H9 (cell line): ENCODE results near the gene RASSF3. TPM values are rescaled to one million over a fixed set of nuclear protein-coding genes. Genes with fewer than 3 reads are reported as not detected.

ENCODE experiments used
- DNase-seq: peaks from one replicate; pipeline ENCODE4 v3.0.0-alpha.2; 2017
- H2AFZ ChIP-seq: one replicate; pipeline ENCODE4 v1.6.1; 2013; ENCODE audit warnings: mild to moderate bottlenecking, low read length, control low read depth, moderate library complexity
- H2AK5ac ChIP-seq: 2 replicates; pipeline ENCODE4 v1.6.1; 2013; ENCODE audit warnings: low read length, control low read depth, mixed read lengths; ENCODE audit not compliant: insufficient read length
- H2BK120ac ChIP-seq: one replicate; pipeline ENCODE4 v1.6.1; 2013; ENCODE audit warnings: low read depth, mild to moderate bottlenecking, low read length, control low read depth, inconsistent platforms; ENCODE audit not compliant: poor library complexity, severe bottlenecking
- H2BK12ac ChIP-seq: 2 replicates; pipeline ENCODE4 v1.6.1; 2013; ENCODE audit warnings: low read length, control low read depth, mixed read lengths, low read depth; ENCODE audit not compliant: insufficient read length
- H2BK15ac ChIP-seq: 2 replicates; pipeline ENCODE4 v1.6.1; 2013; ENCODE audit warnings: low read depth, low read length, control low read depth
- H2BK20ac ChIP-seq: one replicate; pipeline ENCODE4 v1.6.1; 2013; ENCODE audit warnings: low read depth, mild to moderate bottlenecking, low read length, control low read depth, inconsistent platforms; ENCODE audit not compliant: poor library complexity, severe bottlenecking
- H2BK5ac ChIP-seq: 2 replicates; pipeline ENCODE4 v1.6.1; 2013; ENCODE audit warnings: low read length, control low read depth, mixed read lengths; ENCODE audit not compliant: insufficient read length
- H3K14ac ChIP-seq: 2 replicates; pipeline ENCODE4 v1.6.1; 2013; ENCODE audit warnings: low read length, control low read depth; ENCODE audit not compliant: insufficient read depth
- H3K18ac ChIP-seq: 2 replicates; pipeline ENCODE4 v1.6.1; 2013; ENCODE audit warnings: low read depth, mild to moderate bottlenecking, mixed read lengths, low read length, control low read depth; ENCODE audit not compliant: insufficient read length
- H3K23ac ChIP-seq: 2 replicates; pipeline ENCODE4 v1.6.1; 2013; ENCODE audit warnings: low read length, control low read depth, mixed read lengths, low read depth; ENCODE audit not compliant: insufficient read length
- H3K23me2 ChIP-seq: 2 replicates; pipeline ENCODE4 v1.6.1; 2013; ENCODE audit warnings: low read depth, mild to moderate bottlenecking, mixed read lengths, low read length, control low read depth; ENCODE audit not compliant: insufficient read length, poor library complexity, severe bottlenecking
- H3K27ac ChIP-seq: 2 replicates; pipeline ENCODE4 v1.5.1; 2013; ENCODE audit warnings: low read length, control low read depth, mixed read lengths, low read depth; ENCODE audit not compliant: insufficient read length
- H3K27me3 ChIP-seq: 2 replicates; pipeline ENCODE4 v1.6.1; 2013; ENCODE audit warnings: low read length, control low read depth, inconsistent platforms; ENCODE audit not compliant: insufficient read depth
- H3K4ac ChIP-seq: 2 replicates; pipeline ENCODE4 v1.6.1; 2013; ENCODE audit warnings: low read depth, mild to moderate bottlenecking, control low read depth, inconsistent platforms, low read length, moderate library complexity
- H3K4me1 ChIP-seq: 2 replicates; pipeline ENCODE4 v1.6.1; 2013; ENCODE audit warnings: low read length, control low read depth, inconsistent platforms; ENCODE audit not compliant: insufficient read depth
- H3K4me2 ChIP-seq: 2 replicates; pipeline ENCODE4 v1.6.1; 2013; ENCODE audit warnings: low read length, control low read depth, mixed read lengths; ENCODE audit not compliant: insufficient read length, insufficient read depth
- H3K56ac ChIP-seq: 2 replicates; pipeline ENCODE4 v1.6.1; 2013; ENCODE audit warnings: low read depth, mild to moderate bottlenecking, mixed read lengths, low read length, control low read depth; ENCODE audit not compliant: insufficient read length
- H3K79me1 ChIP-seq: 2 replicates; pipeline ENCODE4 v1.6.1; 2013; ENCODE audit warnings: low read depth, mild to moderate bottlenecking, moderate library complexity, low read length, control low read depth, inconsistent platforms; ENCODE audit not compliant: insufficient read depth, poor library complexity, severe bottlenecking
- H3K79me2 ChIP-seq: 2 replicates; pipeline ENCODE4 v1.6.1; 2013; ENCODE audit warnings: low read length, control low read depth, inconsistent platforms; ENCODE audit not compliant: insufficient read depth
- H3K9ac ChIP-seq: 2 replicates; pipeline ENCODE4 v1.6.1; 2013; ENCODE audit warnings: low read length, control low read depth, mixed read lengths; ENCODE audit not compliant: insufficient read length; ENCODE audit errors: extremely low read depth
- H3K9me3 ChIP-seq: one replicate; pipeline ENCODE4 v1.6.1; 2013; ENCODE audit warnings: low read depth, low read length, inconsistent platforms; ENCODE audit not compliant: control insufficient read depth
- H3T11ph ChIP-seq: one replicate; pipeline ENCODE4 v1.6.1; 2013; ENCODE audit warnings: mild to moderate bottlenecking, low read length, control low read depth, inconsistent platforms
- H4K20me1 ChIP-seq: one replicate; pipeline ENCODE4 v1.6.1; 2013; ENCODE audit not compliant: control insufficient read depth, insufficient read length, insufficient read depth
- H4K5ac ChIP-seq: 2 replicates; pipeline ENCODE4 v1.6.1; 2013; ENCODE audit warnings: low read depth, mild to moderate bottlenecking, mixed read lengths, low read length, control low read depth; ENCODE audit not compliant: insufficient read length
- H4K8ac ChIP-seq: replicated peaks from 2 replicates; pipeline ENCODE4 v1.6.1; 2013; ENCODE audit warnings: low read length, control low read depth, mixed read lengths, low read depth; ENCODE audit not compliant: insufficient read length
- H4K91ac ChIP-seq: 2 replicates; pipeline ENCODE4 v1.6.1; 2013; ENCODE audit warnings: low read depth, mild to moderate bottlenecking, moderate library complexity, mixed read lengths, low read length, control low read depth; ENCODE audit not compliant: insufficient read length
- H3K27ac Mint-ChIP-seq, 3 experiments: 2 replicates in 2 of 3; 3 replicates in 1 of 3; pipeline ENCODE4 v1.8.0; 2020 to 2021; ENCODE audit warnings: mixed read lengths in 3 of 3, mild to moderate bottlenecking in 1 of 3, moderate library complexity in 1 of 3
- H3K27me3 Mint-ChIP-seq: 2 replicates; pipeline ENCODE4 v1.8.0; 2021; ENCODE audit warnings: low read depth, mild to moderate bottlenecking, moderate library complexity, mixed read lengths
- H3K36me3 Mint-ChIP-seq, 3 experiments: 2 replicates in 2 of 3; 3 replicates in 1 of 3; pipeline ENCODE4 v1.8.0; 2020 to 2021; ENCODE audit warnings: low read depth in 3 of 3, mixed read lengths in 3 of 3; ENCODE audit not compliant: insufficient read depth in 1 of 3
- H3K4me1 Mint-ChIP-seq, 2 experiments: 2 replicates each; pipeline ENCODE4 v1.8.0; 2020; ENCODE audit warnings: mixed read lengths in 2 of 2
- H3K4me3 Mint-ChIP-seq, 2 experiments: 2 replicates in 1 of 2; 3 replicates in 1 of 2; pipeline ENCODE4 v1.8.0; 2020 to 2021; ENCODE audit warnings: mild to moderate bottlenecking in 2 of 2, mixed read lengths in 2 of 2, moderate library complexity in 1 of 2
- H3K9me3 Mint-ChIP-seq, 2 experiments: 2 replicates in 1 of 2; 3 replicates in 1 of 2; pipeline ENCODE4 v1.8.0; 2020; ENCODE audit warnings: mild to moderate bottlenecking in 2 of 2, mixed read lengths in 2 of 2, moderate library complexity in 1 of 2
- WGBS: extraction: QIAGEN DNeasy Blood & Tissue Kit; methylation state at CpG from one replicate; pipeline ENCODE4 v1.1.7; 2013; ENCODE audit warnings: missing lambda C conversion rate, low lambda C conversion rate, mixed read lengths; ENCODE audit not compliant: insufficient read length; ENCODE audit errors: extremely low coverage; 5-methylcytosine and 5-hydroxymethylcytosine counted together
- total RNA-seq: library from RNA; stranded (reverse); gene quantifications from 2 replicates; pipeline ENCODE4 v1.2.1, GENCODE V29; 2021
- TF ChIP-seq, protein P1 (sequence below): fragments of 200-600 bp; sonication (generic); conservative IDR thresholded peaks from 3 replicates; pipeline ENCODE4 v1.8.0; 2021; ENCODE audit warnings: antibody characterized with exemption, mild to moderate bottlenecking

Gene RASSF3
- total RNA-seq, 1 experiment from 2014 or later: 45.1 TPM

DNA sequence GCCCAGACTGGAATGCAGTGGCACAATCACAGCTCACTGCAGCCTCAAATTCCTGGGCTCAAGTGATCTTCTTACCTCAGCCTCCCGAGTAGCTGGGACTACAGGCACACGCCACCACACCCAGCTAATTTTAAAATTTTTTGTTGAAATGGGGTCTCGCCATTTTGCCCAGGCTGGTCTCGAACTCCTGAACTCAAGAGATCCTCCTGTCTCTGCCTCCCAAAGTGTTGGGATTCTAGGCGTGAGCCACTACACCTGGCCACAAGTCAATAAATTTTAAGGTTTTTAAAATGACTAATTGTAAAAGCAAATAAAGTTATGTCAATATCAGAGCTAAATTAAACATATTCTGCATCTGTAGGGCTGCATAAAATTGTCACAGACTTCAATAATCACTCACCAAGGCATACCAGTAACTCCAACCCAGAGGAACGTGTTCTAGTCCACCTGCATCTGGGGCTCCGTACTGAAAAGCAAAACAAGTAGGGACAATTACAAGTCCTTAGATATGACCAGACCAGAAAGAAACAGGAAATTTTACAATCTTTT lies 135.0 kb downstream of the RASSF3 start:
- H3K4me1 Mint-ChIP-seq: no peaks in the 10 kb centered on the region
- no peak overlapping the region for H2BK5ac ChIP-seq
- no peak overlapping the region for H4K5ac ChIP-seq
- H3T11ph ChIP-seq: no peak overlapping the region
- H3K4me2 ChIP-seq: no peak overlapping the region
- no peaks in the 10 kb centered on the region for H4K20me1 ChIP-seq
- H3K23me2 ChIP-seq: no peaks in the 10 kb centered on the region
- no peak overlapping the region for H3K27ac ChIP-seq
- no peak overlapping the region for H3K27ac Mint-ChIP-seq
- TF ChIP-seq, protein P1, sequence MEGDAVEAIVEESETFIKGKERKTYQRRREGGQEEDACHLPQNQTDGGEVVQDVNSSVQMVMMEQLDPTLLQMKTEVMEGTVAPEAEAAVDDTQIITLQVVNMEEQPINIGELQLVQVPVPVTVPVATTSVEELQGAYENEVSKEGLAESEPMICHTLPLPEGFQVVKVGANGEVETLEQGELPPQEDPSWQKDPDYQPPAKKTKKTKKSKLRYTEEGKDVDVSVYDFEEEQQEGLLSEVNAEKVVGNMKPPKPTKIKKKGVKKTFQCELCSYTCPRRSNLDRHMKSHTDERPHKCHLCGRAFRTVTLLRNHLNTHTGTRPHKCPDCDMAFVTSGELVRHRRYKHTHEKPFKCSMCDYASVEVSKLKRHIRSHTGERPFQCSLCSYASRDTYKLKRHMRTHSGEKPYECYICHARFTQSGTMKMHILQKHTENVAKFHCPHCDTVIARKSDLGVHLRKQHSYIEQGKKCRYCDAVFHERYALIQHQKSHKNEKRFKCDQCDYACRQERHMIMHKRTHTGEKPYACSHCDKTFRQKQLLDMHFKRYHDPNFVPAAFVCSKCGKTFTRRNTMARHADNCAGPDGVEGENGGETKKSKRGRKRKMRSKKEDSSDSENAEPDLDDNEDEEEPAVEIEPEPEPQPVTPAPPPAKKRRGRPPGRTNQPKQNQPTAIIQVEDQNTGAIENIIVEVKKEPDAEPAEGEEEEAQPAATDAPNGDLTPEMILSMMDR: no peak
- H3K9me3 Mint-ChIP-seq: peaks cover 0 to 2% of the 10 kb centered on the region in 2 experiments; a peak in 1 of 5 replicates
- H3K14ac ChIP-seq: no peak overlapping the region
- no peak overlapping the region for H2BK20ac ChIP-seq
- H3K27me3 ChIP-seq: no peaks in the 10 kb centered on the region
- H3K9me3 ChIP-seq: no peaks in the 10 kb centered on the region
- H3K4ac ChIP-seq: no peak overlapping the region
- DNase-seq: no peak
- H3K4me3 Mint-ChIP-seq: no peak overlapping the region
- H3K79me2 ChIP-seq: no peaks in the 10 kb centered on the region
- no peak overlapping the region for H3K23ac ChIP-seq
- H4K91ac ChIP-seq: no peak overlapping the region
- H2AK5ac ChIP-seq: no peak overlapping the region
- no peaks in the 10 kb centered on the region for H3K27me3 Mint-ChIP-seq
- H3K4me1 ChIP-seq: no peaks in the 10 kb centered on the region
- no peak overlapping the region for H3K9ac ChIP-seq
- no peak overlapping the region for H3K18ac ChIP-seq
- H3K36me3 Mint-ChIP-seq: peaks cover 20 to 72% (median 51%) of the 10 kb centered on the region in 3 experiments
- H3K56ac ChIP-seq: no peak overlapping the region
- H2BK12ac ChIP-seq: no peak overlapping the region
- H2AFZ ChIP-seq: no peak overlapping the region
- H3K79me1 ChIP-seq: no peaks in the 10 kb centered on the region
- no CpG with 5 or more reads among the region's 7 CpGs for WGBS
- H2BK15ac ChIP-seq: no peak overlapping the region
- no peak overlapping the region for H2BK120ac ChIP-seq
- H4K8ac ChIP-seq: no peak overlapping the region
